ENCODE measurements around the gene HK1. TPM values are rescaled to one million over a fixed set of nuclear protein-coding genes. Genes with fewer than 3 reads are reported as not detected.

Gene HK1
- total RNA-seq, 1 donor from 2014 or later, result 128 TPM

- H3K4me3 ChIP-seq, result no peak overlapping the region
- no peak for TF ChIP-seq CTCF (IDR thresholded peaks at IDR 0.05)
- intact Hi-C loops (cut with DNase I), result no loop called here
- H3K27me3 ChIP-seq, result no peaks in the 10 kb centered on the region
- no peaks in the 10 kb centered on the region for H3K9me3 ChIP-seq
- H3K4me1 ChIP-seq, result peaks cover 0 to 20% of the 10 kb centered on the region in 2 donors
- H3K27ac ChIP-seq, result no peak overlapping the region
- peaks cover 65 to 88% of the 10 kb centered on the region in 2 donors for H3K36me3 ChIP-seq
- no peak for DNase-seq (ENCODE audit: low spot score in 2 of 2)
Observed at GRCh38 chr10:69388488-69388887, 110.2 kb downstream of the HK1 start.

- peak overlapping the region; percentile 52 to 57 for H3K27ac ChIP-seq
- peaks cover 0 to 18% of the 10 kb centered on the region in 2 donors for H3K4me1 ChIP-seq
- no peaks in the 10 kb centered on the region for H3K27me3 ChIP-seq
- TF ChIP-seq CTCF (IDR thresholded peaks at IDR 0.05), result no peak
- peak in 1 of 2 donors; percentile 74 for DNase-seq (ENCODE audit: low spot score in 2 of 2)
- H3K9me3 ChIP-seq, result no peaks in the 10 kb centered on the region
- intact Hi-C loops (cut with DNase I), result loop anchor here (5.0 kb wide), 1 partner anchor 58 kb away; no protein-coding TSS in a partner anchor
- H3K36me3 ChIP-seq, result peaks cover 71 to 89% of the 10 kb centered on the region in 2 donors
- no peak overlapping the region for H3K4me3 ChIP-seq
Observed at GRCh38 chr10:69389827-69390490, 111.7 kb downstream of the HK1 start.

GRCh38 chr10:69391158-69391557, 112.9 kb downstream of the HK1 start:
- H3K36me3 ChIP-seq, result peaks cover 72 to 90% of the 10 kb centered on the region in 2 donors
- no peak for TF ChIP-seq CTCF (IDR thresholded peaks at IDR 0.05)

GRCh38 chr10:69392481-69393000, 114.2 kb downstream of the HK1 start:
- Histone ChIP-seq H3K9me3 (no peaks in the 10 kb centered on the region), H3K36me3 (peaks cover 72 to 90% of the 10 kb centered on the region in 2 donors), H3K27me3 (no peaks in the 10 kb centered on the region), H3K4me3 (no peak overlapping the region), H3K4me1 (peaks cover 0 to 18% of the 10 kb centered on the region in 2 donors), H3K27ac (peak overlapping the region; percentile 30 to 52)
- peak; percentile 93 to 97 (median 96) for TF ChIP-seq CTCF (IDR thresholded peaks at IDR 0.05)
- intact Hi-C loops (cut with DNase I), result loop anchor here (1.0 to 5.0 kb wide), 4 partner anchors 20 to 155 kb away; no protein-coding TSS in a partner anchor
- peak; percentile 64 to 93 for DNase-seq (ENCODE audit: low spot score in 2 of 2)

More at GRCh38 chr10:69391158-69391557, 112.9 kb downstream of the HK1 start:
- Histone ChIP-seq H3K27me3 (no peaks in the 10 kb centered on the region), H3K27ac (peak overlapping the region; percentile 30 to 52), H3K4me1 (peaks cover 0 to 18% of the 10 kb centered on the region in 2 donors), H3K4me3 (no peak overlapping the region), H3K9me3 (no peaks in the 10 kb centered on the region)
- intact Hi-C loops (cut with DNase I), result loop anchor here (5.0 kb wide), 1 partner anchor 59 kb away; no protein-coding TSS in a partner anchor
- DNase-seq (ENCODE audit: low spot score in 2 of 2), result no peak

GRCh38 chr10:69394020-69394419, 115.7 kb downstream of the HK1 start:
- no peak overlapping the region for H3K4me3 ChIP-seq
- TF ChIP-seq CTCF (IDR thresholded peaks at IDR 0.05), result no peak
- peaks cover 68 to 89% of the 10 kb centered on the region in 2 donors for H3K36me3 ChIP-seq
- H3K27ac ChIP-seq, result peak overlapping the region in 1 of 2 donors; percentile 4
- no peaks in the 10 kb centered on the region for H3K27me3 ChIP-seq
- no peaks in the 10 kb centered on the region for H3K9me3 ChIP-seq
- peaks cover 0 to 18% of the 10 kb centered on the region in 2 donors for H3K4me1 ChIP-seq
- DNase-seq (ENCODE audit: low spot score in 2 of 2), result no peak
- intact Hi-C loops (cut with DNase I), result loop anchor here (5.0 kb wide), 1 partner anchor 62 kb away; no protein-coding TSS in a partner anchor
